Urothelium cell line (cell line): ENCODE results near the gene FTSJ1.

ENCODE experiments used
- DNase-seq: peaks from one replicate; pipeline ENCODE4 v3.0.0; 2011; ENCODE audit warnings: low spot score, mixed read lengths
- FAIRE-seq: peaks from 2 replicates; lab custom pipeline; 2011; peaks lifted over from hg19 to GRCh38; lab: Jason Lieb, UNC

Gene FTSJ1

DNA sequence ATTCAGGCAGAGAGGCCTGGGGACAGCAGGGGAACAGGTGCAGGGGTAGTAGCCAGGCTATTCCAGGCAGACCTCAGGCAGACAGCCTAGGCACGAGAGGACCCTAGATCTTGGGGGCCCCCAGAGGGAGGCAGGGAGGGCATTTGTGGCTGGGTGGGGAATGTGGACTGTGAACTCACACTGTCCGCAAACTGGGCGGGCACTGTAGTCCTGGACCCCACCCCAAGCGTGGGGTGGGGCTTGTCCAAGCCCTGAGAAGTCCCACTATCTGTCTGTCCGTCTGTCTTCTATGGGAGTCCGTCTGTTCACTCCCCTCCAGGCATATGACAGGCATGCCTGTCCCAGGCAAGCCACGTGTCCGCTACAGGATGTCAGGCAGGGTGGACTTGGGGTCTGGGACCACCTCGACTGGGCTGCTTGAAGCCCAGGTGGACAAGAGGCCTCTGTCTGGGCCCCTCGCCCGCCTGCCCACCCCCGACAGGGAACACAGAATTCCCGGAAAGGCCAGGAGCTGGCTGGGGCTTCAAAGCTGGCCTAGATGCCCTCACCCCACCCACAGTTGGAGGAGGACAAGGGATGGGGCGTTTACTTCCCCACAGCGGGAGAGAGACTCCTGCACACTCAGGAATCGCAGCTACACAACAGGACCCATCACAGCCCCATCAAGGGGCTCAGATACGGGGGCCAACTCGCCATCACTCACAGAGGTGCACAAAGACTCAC lies 5.7 kb upstream of the FTSJ1 start, which contains the start of gene SLC38A5:
TSS of gene SLC38A5 (minus strand) at position 151 of the 723 bp plus-strand sequence. CDS start 2,336 bp downstream, outside the sequence.
- FAIRE-seq, result no peak
- no peak for DNase-seq

DNA sequence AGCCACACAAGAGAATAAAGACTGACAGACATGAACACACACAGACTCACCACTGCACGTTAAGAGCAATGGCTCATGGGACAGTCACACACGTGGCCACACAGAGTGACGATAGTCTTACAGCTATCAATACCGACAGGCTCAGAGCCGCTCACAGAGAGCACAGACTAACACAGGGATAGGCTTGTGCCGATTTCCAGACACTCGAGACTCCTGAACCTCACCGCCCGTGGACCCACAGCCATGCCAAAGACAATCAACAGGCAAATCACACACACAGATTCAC lies 5.2 kb upstream of the FTSJ1 start:
- FAIRE-seq, result no peak

DNA sequence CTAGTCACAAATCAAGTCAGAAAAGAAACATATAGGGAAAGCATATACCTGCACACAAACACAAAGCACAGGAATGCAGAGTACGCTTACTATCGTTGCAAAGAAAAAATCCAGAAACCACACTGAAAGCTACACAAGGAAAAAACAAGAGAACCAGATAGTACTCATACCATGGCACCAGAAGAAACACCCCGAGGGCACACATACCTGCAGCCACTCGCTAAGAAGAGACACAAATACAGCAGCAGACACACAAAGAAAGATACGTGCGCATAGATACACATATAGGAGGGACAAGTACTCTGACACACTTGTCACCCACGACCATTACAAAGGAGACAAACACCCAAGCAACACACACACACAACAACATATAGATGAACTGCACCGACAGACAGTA lies 4.5 kb upstream of the FTSJ1 start:
- no peak for FAIRE-seq
- DNase-seq, result no peak

More for the DNA sequence above, 5.2 kb upstream of the FTSJ1 start:
- no peak for DNase-seq

DNA sequence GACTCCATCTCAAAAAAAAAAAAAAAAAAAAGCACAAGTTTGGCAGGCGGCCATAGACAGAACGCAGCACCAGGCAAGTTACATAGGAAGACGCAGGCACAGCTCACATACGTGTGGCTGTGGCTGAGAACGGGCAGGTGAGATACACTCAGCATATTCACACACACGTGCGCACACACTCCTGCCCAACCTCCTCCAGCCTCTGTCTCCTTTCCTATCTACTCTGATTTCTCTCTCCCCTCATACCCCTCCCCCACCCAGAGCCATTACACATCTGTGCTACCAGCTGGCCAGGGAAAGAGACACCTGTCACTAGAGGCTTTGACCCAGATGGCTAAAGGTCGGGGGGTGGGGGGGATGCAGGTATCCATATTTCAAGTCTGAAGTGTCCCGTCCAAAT lies 3.8 kb upstream of the FTSJ1 start:
- no peak for FAIRE-seq
- no peak for DNase-seq

DNA sequence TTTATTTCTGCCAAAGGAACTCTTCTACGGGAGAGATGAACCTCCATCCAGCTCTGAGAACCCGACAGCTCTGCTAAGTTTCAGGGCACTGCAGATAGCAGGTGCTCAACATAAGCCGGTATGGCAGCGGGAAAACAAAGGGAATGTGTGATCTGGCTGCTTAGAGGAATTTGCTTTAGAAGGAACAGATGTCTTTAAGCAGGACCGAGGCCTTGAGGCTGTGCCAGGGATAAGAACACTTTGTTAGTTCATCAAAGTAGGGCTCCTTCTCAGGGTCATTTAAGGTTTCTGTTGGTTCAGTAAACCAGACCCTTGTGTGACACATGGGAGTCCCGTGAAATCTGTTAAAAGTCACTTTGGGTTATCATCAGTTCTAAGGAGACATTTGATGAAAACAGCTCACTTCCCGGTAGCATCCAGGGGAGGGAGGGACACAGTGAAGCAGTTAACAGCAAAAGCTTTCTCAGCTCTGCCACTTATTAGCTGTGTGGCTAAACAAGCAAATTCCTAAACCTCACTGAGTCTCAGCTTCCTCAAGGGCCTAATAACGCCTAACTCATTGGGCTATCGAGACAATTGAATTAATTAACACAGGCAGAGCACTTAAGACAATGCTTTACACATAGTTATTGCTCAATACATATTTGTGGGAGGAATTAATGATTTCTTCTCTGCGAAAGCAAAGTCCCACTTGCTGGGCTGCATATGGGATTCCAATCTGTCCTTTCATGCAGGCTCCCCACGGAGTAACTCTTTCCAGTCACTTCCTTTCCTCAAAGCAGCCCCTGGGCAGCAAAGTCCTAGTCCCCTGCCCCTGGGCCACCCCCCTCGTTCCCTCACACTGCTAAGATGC lies 2.9 kb upstream of the FTSJ1 start:
- FAIRE-seq (no peak), DNase-seq (no peak)

DNA sequence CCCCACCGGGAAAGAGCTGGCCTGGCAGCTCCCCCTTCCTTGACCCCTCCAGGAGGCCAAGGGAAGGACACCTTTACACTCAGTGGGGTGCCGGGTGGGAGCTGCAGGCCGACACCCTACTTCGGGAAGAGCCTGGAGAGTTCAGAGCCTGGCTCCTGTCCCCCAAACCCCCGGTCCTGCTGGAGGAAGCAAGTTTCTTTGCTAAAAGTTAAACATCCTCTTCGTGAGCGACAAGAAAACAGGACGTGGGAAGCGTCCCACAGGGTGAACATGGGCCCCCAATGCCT lies 2.4 kb upstream of the FTSJ1 start:
- no peak for DNase-seq
- FAIRE-seq, result no peak

DNA sequence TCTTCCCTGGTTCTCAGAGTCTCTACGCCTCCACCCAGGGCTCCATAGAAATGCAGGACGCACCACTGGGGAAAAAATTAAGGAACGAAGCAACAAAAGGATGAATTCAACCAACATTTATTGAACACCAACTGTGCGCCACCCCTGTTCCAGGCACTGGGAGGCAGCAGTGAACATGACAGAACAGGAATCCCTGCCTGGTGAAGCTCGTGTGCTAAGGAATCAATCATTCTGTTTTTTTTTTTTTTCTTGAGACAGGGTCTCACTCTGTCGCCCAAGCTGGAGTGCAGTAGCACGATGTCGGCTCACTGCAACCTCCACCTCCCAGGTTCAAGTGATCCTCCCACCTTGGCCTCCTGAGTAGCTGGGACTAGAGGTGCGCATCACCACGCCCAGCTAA lies 1.9 kb upstream of the FTSJ1 start:
- FAIRE-seq (no peak), DNase-seq (no peak)

DNA sequence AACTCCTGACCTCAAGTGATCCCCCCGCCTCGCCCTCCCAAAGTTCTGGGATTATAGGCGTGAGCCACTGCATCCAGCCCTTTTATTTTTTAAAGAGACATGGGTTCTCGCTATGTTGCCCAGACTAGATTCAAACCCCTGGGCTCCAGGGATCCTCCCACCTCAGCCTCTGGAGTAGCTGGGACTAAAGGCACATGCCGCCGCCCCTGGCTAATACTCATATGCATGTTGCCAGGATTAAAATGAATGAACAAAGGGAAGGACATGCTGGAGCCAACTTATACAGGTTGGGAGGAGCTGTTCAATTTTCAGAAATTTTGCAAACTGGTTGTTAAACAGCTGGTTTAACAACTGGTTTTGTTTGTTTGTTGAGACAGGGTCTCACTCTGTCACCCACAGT lies 1.4 kb upstream of the FTSJ1 start:
- FAIRE-seq, result no peak
- no peak for DNase-seq

DNA sequence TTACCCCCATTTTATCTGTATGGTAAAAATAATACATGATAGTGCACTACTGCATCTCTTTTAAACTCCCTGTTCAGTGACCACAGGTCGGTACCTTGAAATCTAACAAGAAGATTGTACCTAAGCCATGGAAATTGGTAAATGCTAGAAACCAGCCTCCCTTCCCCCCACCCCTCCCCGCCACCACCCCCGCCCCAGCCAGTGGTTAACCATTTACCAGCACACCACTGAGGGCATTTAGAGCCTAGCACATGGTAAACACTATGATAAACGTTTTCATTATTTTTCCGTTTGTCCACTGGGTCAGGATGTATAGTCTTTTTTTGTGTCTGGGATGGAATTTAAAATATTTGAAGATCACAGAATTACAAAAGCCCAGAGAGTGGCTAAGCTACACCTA lies 703 bp upstream of the FTSJ1 start:
- DNase-seq (no peak), FAIRE-seq (no peak)

DNA sequence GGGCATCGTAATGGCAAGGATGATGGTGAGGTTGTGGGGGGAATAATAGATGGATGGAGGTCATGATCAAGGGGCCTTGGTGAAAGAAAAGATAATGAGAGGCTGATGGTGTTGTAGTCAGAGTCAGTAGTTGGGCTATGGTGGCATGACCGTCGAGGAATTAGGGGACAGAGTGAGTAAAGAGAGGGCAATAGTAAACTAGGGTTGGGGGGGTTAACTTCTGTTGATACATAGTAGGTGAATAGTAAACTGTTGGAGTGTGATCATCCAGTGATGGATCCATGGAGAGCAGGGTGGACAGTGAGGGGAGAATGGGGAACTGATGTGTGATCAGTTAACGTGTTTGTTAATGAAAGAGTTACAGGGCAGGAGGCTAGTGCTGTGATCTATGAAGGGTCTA lies 920 bp downstream of the FTSJ1 start:
- FAIRE-seq (no peak), DNase-seq (no peak)

DNA sequence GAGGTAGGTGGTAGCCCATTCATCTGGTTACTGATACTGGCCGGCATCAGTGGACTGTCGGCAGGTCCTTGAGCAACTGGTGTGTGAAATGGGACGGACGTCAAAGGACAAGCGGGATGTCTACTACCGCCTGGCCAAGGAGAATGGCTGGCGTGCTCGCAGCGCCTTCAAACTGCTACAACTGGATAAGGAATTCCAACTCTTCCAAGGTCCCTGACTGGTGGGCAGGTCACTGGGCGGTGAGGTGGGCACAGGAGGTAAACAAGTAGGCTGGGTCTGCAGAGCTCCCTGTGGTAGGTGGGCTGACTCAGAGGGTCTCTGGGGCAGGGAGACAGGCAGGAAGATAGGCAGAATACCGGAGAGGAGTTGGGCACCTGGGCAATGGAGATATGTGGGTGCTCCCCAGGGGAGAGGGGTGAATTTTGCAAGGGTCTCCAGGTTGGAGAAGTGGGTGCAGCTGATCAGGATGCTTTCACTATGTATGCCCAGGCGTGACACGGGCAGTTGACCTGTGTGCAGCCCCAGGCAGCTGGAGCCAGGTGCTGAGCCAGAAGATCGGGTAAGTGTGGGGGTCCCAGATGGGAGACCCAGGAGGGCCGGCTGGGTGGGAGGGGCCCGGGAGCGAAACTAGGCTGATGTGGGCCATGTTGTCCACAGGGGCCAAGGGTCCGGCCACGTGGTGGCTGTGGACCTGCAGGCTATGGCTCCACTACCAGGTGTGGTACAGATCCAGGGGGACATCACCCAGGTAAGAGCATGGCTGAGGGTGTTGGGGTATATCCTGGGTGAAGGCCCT lies 2.2 kb downstream of the FTSJ1 start:
- FAIRE-seq, result no peak

DNA sequence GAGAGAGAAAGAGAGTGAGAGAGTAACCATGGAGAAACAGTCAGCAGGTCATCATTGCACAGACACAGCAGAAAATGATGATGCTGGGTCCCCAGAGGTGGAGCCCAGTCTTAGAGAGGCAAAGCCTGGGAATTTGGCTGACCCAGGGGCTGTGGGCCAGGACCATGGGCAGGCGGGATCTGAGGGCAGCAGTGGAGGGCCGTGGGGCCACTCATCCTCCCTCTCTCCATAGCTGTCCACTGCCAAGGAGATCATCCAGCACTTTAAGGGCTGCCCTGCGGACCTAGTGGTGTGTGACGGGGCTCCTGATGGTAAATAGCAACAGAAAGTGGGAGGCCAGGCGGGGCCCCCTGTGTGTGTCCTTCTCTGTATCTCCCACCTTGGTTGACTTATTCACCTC lies 2.8 kb downstream of the FTSJ1 start:
- FAIRE-seq (no peak), DNase-seq (no peak)

More for the DNA sequence above, 2.2 kb downstream of the FTSJ1 start:
- no peak for DNase-seq

DNA sequence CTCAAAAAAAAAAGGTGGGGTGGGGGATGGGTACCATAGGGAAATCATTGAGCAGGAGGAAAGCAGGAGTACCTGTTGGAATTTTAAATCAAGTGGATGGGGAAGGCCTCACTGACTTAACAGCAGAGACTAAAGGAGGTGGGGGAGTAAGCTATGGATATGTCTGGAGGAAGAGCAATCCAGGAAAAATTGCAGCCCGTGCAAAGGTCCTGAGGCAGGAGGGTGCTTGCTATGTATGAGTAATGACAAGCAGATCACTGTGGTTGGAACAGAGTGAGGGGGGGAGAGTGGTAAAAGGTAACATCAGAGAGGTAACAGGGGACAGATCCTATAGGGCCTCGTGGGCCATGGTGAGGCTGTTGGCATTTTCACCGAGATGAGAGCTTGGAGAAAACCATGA lies 4.1 kb downstream of the FTSJ1 start:
- no peak for FAIRE-seq
- no peak for DNase-seq

DNA sequence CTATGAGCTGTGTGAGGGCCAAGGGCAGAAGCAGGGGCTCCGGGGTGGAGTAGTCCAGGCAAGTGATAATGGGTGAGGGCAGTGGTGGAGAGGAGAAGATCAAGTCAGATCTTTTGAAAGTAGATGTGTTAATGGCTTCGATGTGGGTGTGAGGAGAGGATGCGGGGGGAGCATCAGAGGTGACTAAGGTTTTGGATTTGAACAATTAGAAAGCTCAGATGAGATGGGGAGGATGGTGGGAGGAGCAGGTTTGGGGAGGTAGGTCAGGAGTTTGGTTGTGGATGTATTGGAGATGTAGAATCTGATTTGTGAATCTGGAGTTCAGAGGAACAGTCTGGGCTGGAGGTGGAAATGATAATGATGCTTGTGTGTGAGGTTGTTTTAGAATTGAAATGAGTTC lies 4.6 kb downstream of the FTSJ1 start:
- no peak for FAIRE-seq
- no peak for DNase-seq

DNA sequence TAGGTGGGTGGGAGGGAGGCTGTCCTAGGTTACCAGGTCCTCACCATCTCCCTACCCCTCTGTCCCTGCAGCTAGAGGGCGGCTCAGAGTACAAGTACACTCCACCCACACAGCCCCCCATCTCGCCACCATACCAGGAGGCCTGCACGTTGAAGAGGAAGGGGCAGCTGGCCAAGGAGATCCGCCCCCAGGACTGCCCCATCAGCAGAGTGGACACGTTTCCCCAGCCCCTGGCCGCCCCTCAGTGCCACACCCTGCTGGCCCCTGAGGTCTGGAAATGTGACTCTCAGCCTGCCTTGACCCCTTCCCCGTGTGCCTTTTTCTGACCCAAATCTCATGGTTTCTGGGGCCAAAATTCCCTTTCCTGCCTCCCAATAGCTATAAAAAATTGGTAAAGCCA lies 6.5 kb downstream of the FTSJ1 start:
- FAIRE-seq (no peak), DNase-seq (no peak)

DNA sequence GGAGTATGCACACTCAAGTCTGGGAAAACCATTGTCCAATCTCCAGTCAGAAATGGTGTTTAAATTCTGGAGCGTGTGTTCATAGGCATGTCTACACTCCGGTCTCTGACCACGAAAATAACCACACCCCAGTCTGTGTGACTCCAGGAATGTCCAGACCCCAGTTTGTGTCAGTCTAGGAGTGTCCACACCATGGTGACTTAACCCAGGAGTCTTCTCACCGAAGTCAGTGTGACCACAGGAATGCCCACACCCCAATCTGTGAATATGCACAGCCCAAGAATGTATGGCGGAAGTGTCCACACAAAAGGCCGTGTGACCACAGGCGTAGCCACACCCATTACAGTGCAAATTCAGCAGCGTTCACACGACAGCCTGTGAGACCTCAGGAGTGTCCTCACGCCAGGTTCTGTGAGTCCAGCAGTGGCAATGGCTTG lies 11.4 kb downstream of the FTSJ1 start:
- FAIRE-seq, result peak; percentile 95
- peak; percentile 80 for DNase-seq

DNA sequence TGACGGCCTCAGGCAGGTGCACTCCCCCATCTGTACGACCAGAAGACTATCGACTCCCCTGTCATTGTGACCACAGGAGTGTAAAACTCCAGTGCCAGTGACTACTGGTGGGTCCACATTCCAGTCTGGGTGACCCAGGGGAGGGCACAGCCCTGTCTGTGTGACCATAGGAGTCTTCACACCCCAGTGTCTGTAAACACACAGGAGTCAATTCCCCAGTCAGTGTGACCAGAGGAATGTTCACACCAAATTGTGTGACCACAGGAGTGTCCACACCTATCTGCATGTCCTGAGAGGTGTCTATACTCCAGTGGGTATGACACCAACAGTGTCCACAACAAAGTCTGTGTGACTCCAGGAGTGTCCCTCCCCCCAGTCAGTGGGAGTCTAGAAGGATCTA lies 12.0 kb downstream of the FTSJ1 start:
- DNase-seq (no peak), FAIRE-seq (peak; percentile 44)

DNA sequence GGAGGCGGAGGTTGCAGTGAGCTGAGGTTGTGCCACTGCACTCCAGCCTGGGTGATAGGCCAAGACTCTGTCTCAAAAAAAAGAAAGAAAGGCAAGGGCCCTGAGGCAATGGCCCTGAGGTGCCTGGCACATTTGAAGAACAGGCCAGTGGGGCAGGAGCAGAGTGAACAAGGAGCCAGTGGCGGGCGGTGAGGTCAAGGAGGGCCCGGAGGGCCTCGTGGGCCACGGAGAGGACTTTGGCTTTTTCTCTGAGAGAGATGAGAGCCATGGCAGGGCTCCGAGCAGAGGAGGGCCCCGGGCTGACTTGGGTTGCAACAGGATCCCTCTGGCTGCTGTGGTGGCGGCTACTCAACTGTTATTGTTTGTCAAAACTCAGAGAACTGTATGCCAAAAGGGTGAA lies 13.3 kb downstream of the FTSJ1 start:
- FAIRE-seq (no peak), DNase-seq (no peak)

DNA sequence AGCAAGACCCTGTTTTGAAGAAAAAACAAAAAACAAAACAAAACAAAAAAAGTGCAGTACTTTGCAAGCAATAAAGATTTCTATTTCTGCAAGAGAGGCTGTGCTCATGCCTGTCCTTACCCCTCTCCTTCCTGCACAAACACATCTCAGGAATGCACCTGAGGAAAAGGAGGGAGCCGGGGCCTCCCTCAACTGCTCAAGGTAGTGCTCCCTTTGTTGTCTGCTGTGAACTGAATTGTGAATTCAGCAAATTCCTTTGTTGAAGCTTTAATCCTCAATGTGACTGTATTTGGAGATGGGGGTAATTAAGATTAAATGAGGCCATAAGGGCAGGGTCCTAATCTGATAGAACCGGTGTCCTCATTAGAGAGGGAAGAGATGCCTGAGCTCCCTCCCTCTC lies 13.9 kb downstream of the FTSJ1 start:
- FAIRE-seq, result no peak

DNA sequence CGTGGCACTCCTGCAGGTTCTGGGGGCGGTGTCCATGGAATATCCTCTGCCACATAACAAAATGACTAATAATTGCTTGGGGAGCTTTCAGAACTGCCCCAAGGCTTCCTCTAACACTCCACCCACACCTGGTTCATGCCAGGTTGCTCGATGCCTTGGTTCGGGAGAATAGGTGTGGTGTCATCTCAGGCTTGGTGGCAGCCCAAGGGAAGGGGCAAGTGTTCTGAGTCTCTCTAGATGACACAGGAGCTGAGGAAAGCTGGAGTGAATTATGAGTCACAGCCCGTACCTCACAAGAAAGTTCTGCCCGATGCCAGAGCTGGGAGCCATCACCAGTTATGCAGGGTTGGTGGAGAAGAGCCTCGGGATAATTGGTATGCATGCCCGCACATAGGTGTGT lies 14.7 kb downstream of the FTSJ1 start:
- no peak for DNase-seq
- FAIRE-seq, result no peak

More for the DNA sequence above, 13.9 kb downstream of the FTSJ1 start:
- no peak for DNase-seq

DNA sequence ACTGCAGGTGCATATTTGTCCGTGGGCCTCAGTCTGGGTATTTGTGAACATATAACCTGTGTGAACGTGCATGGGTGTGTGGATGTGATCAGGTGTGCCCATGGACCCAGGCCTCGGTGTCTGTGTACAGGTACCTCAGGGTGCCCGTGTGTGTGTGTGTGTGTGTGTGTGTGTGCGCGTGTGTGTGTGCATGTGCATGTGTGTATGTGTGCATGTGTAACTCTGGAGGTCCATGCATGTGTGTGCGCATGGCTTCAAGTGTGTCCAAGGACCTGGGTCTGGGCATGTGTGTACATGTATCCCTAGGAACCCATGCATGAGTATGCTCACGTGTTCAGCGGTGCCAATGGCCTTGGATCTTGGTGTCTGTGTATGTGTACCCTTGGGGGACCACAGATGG lies 15.8 kb downstream of the FTSJ1 start:
- no peak for DNase-seq
- FAIRE-seq, result no peak
